HG03175 (cell line): Measurements from ENCODE around the gene CFD.
"Not testable (repeated sequence)": the region's sequence is repeated elsewhere in the genome, so short reads cannot be mapped to it uniquely, and the experiment has no call there.

Experiments used
- ATAC-seq: cut with Tn5 transposase; IDR thresholded peaks from one replicate; pipeline ENCODE4 v1.9.1; 2021; ENCODE audit warnings: mild to moderate bottlenecking, moderate library complexity; ENCODE audit not compliant: unreplicated experiment

CFD gene

DNA sequence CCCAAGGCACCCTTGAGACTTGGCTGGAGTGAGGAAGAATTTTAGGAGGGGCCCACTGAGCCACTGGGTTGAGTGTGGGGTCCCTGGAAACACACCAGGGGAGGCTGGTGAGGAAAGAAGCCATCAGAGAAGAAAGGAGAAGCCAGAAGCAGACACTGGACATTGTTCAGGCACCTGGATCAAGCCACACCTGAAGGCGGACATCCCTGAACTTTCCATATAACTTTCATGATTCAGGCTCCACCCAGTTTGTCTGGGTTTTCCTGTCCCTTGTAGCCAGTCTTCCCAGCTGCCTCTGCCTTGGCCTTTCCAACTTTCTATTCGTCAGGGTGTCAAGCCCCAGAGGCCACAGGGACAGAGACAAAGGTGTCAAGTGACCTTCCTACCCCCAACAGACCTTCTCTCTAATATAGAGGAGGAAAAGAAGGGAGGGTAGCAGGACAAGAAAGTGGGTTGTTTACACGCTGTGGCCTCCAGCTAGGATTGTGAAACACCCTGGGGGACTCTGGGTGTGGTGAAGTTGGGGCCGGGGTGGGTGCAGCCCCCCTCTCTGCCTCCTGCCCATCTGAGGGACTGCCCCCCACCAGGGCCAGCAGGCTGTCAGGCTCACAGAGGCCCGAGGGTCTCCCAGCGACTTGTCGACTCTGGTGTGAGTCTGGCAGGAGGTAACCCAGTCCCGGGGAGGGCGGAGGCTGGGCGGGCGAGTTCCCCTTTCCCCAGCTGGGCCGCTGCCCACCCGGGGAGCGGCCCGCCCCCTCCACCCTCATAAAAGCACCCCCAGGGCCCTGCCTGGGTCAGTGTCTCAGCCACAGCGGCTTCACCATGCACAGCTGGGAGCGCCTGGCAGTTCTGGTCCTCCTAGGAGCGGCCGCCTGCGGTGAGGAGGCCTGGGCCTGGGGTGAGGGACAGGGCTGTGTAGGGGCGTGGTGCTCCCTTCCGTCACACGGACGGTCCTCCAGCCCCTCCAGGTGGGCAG lies at the start of gene CFD:
TSS of gene CFD (plus strand) at position 797 of the 976 bp plus-strand sequence. CDS start at position 823, 26 bp downstream.
- ATAC-seq = no peak

DNA sequence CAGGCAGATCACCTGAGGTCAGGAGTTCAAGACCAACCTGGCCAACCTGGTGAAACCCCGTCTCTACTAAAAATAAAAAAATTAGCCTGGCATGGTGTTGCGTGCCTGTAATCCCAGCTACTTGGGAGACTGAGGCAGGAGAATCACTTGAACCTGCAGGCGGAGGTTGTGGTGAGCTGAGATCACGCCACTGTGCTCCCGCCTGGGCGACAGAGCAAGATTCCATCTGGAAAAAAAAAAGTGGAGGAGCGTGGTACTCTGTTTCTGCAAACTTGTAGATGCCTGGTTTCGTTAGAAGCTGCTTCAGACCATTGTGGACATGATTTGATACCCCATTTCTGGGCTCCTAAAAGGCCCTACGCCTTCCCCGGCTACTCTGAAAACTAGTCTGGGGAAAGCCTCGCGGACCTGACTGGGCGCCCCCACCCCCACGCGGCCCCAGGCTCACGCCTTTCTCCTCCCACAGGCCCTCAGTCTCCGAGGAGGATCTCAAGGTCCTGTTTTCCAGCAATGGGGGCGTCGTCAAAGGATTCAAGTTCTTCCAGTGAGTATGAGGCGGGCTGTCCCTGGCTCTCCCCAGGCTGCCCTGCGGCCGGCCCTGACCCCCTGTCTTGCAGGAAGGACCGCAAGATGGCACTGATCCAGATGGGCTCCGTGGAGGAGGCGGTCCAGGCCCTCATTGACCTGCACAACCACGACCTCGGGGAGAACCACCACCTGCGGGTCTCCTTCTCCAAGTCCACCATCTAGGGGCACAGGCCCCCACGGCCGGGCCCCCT lies 49.2 kb upstream of the CFD start:
- ATAC-seq = no peak

DNA sequence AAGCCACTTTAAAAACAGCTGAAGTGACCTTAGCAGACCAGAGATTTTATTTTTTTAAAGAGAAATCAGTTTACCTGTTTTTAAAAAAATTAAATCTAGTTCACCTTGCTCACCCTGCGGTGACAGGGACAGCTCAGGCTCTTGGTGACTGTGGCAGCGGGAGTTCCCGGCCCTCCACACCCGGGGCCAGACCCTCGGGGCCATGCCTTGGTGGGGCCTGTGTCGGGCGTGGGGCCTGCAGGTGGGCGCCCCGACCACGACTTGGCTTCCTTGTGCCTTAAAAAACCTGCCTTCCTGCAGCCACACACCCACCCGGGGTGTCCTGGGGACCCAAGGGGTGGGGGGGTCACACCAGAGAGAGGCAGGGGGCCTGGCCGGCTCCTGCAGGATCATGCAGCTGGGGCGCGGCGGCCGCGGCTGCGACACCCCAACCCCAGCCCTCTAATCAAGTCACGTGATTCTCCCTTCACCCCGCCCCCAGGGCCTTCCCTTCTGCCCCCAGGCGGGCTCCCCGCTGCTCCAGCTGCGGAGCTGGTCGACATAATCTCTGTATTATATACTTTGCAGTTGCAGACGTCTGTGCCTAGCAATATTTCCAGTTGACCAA lies 48.5 kb upstream of the CFD start:
- ATAC-seq = no peak

DNA sequence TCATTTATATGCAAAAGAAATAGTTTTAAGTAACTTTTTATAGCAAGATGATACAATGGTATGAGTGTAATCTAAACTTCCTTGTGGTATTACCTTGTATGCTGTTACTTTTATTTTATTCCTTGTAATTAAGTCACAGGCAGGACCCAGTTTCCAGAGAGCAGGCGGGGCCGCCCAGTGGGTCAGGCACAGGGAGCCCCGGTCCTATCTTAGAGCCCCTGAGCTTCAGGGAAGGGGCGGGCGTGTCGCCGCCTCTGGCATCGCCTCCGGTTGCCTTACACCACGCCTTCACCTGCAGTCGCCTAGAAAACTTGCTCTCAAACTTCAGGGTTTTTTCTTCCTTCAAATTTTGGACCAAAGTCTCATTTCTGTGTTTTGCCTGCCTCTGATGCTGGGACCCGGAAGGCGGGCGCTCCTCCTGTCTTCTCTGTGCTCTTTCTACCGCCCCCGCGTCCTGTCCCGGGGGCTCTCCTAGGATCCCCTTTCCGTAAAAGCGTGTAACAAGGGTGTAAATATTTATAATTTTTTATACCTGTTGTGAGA lies 47.9 kb upstream of the CFD start:
- ATAC-seq = no peak

DNA sequence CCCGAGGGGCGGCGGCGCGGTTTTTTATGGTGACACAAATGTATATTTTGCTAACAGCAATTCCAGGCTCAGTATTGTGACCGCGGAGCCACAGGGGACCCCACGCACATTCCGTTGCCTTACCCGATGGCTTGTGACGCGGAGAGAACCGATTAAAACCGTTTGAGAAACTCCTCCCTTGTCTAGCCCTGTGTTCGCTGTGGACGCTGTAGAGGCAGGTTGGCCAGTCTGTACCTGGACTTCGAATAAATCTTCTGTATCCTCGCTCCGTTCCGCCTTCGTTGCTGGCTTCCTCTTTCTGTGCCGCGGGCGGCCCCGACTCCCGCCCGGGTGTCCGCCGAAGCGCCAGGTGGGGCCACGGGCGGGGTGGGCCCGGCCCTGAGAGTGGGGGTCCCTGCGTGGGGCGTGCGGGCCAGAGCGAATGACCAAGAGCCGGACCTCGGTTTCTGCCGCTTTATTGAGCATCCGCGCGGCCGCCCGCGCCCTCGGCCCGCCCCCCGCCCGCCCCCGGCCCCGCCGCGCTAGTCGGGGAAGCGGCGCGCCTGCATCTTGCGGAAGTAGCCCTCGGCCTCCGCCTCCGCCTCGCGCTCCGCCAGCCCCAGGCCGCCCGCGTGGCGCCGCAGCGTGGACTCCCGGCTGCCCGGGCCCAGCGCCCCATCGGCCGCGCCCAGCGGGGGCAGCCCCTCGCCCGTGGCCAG lies 47.3 kb upstream of the CFD start:
- no peak for ATAC-seq

DNA sequence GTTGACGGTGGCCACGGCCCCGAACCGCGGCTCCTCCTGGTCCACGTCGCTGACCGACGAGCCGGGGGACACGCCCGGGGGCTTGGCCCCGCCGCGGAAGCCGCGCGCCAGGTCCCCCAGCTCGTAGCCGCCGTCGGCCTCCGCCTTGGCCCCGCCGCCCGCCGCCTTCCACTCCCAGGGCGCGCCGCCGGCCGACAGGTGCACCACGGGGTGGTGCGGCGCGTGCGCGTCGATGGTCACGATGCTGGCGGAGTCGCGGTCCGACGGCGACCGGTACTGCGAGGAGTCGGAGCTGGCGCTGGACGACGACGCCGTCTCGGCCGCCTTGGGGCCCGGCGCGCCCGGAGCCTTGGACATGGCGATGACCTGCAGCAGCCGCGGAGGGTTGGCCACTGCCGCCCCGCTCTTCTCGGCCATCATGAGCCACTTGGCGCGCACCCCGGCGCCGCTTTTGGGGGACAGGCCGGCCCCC lies 46.7 kb upstream of the CFD start:
- ATAC-seq = no peak

DNA sequence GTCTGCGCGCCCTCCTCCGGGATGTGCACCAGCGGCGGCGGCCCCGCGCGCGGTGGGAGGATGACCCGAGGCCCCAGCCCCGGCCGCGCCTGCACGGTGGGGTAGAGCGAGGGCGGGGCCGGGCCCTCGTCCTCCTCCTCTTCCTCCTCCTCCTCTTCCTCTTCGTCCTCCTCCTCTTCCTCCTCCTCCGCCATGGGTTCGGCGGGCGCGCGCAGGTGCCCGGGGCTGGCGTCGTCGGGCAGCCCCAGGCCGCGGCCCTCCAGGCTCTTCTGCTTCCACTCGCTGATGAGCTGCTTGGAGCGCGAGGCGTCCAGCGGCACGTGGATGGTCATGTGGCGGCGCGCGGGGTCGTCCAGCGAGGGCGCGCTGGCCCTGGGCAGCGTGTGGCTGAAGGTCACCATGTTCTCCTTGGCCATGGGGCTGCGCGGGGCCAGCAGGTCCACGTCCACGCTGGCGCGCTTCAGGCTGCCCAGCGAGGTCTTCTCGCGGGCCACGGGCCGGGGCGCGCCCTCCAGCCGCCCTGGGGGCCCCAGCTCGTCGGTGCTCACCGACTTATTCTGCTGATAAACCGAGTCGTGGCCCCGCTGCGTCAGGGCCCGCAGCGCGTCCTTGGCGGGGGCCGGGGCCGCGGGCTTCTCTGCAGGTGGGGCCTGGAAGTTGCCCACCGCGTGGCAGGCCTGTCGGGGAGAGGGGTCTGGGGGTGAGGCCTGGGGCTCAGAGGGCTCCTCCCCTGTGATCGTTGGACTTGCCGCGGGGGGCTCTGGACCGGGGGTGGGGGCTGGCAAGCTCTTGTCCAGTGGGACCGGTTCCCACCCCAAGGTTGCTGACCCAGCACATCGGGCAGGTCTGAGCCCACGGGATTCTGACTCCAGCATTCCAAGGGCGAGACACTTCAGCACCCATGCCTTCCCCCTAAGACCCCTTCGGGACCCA lies 46.0 kb upstream of the CFD start:
- no peak for ATAC-seq

DNA sequence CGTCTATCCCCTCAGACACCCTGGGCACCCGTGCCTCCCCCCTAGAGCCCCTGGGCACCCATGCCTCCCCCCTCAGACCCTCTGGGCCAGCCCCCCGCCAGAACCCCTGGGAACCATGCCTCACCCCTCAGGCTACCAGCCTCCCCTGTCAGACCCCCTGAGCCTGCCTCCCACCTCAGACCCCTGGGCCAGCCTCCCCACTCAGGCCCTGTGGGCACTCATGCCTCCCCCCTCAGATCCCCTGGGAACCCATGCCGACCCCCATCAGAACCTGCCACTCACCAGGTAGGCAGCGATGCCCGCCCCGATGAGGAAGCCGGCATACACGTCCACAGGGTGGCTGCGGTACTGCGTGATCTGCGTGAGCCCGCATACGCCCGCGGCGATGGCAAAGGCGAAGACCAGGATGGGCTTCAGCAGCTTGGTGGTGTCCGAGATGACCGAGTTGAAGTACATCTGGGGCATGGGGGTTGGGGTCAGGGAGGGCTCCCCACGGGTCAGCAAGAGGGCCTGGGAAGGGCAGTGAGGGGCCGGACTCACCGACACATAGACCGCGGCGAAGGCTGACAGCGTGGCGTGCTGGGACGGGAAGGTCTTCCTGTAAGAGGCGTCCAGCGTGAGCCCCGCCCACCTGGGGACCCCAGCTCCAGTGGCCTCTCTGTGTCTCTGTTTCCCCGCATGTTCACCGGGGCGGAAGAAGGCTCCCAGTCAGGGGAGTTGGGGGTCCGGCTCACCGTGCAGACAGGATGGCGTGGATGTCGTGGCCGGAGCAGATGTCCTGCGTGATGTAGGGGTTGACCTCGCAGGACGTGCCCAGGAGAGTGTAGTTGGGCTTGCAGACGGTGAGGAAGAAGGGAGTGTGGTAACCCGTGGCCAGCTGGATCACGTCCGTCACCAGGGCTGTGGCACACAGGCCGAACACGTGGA lies 45.0 kb upstream of the CFD start:
- no peak for ATAC-seq

DNA sequence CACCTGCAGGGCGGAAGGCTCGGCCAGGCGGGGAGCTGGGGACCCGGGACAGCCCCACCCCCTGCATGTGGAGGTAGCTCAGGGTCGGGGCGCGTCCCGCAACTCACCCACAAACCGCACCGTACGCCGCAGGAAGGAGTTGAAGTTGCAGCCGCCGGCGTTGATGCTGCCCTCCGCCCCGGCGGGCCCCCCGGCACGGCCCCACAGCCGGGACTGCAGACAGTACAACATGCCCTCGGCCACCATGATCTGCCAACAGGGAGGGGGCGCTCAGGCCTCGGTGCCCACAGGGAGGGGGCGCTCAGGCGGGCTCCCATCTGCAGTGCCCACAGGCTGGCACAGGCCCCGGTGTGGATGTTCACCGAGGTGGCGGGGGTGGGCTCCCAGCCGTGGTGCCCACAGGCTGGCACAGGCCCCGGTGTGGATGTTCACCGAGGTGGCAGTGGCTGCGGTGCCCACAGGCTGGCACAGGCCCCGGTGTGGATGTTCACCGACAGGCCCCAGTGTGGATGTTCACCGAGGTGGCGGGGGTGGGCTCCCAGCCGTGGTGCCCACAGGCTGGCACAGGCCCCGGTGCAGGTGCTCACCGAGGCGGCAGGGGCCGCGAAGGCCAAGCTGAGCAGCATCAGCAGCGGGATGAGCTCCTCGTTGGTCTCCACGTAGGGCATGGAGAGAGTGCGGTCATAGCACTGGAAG lies 44.2 kb upstream of the CFD start:
- no peak for ATAC-seq

DNA sequence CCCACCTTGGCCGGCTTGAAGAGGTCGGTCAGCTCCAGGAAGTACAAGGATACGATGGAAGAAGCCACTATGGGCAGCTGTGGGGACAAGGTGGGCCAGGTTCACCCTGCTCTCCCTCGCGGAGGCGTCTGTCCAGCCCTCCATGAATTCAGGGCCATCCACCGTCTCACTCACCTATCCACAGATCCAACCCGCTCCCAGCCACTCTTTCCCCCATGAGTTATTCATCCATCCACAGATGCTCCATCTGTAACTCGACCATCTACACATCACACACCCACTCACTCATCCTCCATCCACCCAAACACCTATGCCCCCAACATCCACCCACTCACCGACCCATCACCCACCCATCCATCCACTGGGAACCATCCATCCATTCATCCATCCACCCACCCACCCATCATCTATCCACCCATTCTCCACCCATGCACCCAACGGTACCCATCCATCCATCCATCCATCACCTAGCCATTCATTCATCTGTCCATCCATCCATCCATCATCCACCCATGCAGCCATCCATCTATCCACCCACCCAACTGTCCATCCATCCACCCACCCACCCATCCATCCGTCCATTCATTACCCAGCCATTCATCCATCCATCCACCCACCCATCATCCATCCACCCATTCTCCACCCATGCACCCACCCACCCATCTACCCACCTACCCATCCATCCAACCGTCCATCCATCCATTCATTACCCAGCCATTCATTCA lies 43.5 kb upstream of the CFD start:
- ATAC-seq = no peak

DNA sequence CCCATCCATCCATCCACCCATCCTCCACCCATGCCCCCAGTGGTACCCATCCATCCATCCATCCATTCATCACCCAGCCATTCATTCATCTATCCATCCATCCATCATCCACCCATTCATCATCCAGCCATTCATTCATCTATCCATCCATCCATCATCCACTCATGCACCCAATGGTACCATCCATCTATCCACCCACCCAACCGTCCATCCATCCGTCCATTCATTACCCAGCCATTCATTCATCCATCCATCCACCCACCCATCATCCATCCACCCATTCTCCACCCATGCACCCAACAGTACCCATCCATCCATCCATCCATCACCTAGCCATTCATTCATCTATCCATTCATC lies 43.0 kb upstream of the CFD start:
- no peak for ATAC-seq

DNA sequence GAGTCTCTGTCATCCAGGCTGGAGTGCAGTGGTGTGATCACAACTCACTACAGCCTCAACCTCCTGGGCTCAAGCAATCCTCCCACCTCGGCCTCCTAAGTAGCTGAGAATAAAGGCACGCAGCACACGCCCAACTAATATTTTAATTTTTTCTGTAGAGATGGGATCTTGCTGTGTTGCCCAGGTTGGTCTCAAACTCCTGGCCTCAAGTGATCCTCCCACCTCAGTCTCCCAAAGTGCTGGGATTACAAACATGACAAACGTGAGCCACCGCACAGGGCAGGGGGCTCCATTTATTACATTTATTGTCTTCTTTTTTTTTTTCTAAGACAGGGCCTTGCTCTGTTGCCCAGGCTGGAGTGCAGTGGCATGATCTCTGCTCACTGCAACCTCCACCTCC lies 39.3 kb upstream of the CFD start:
- not testable (repeated sequence) for ATAC-seq

DNA sequence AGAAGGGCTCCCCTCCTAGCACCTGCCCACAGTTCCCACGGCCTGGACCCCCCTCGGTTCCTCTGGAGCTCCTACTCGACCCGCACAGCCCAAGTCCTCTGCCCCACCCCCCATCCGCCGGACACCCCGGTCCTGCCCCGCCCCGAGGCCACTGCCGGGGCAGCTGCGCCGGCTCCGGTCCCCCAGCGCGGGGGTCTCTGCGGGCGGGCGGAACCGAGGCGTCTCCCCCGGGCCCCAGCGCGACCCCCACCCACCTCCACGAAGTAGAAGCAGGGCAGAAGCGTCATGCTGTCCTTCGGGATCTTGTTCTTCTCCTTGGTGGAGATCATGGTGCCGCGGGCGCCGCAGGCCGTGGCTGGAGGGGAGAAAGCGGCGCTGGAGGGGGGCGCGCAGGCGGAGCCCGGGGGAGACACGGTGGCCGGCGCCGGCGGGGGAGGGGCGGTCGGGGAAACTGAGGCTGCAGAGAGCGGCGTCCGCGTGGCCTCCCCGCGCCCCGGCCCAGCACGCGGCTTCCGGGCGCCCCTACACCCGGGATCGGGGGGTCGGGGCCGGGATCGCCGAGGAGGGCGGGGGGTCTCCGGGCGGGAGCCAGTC lies 38.1 kb upstream of the CFD start:
- ATAC-seq = no peak

DNA sequence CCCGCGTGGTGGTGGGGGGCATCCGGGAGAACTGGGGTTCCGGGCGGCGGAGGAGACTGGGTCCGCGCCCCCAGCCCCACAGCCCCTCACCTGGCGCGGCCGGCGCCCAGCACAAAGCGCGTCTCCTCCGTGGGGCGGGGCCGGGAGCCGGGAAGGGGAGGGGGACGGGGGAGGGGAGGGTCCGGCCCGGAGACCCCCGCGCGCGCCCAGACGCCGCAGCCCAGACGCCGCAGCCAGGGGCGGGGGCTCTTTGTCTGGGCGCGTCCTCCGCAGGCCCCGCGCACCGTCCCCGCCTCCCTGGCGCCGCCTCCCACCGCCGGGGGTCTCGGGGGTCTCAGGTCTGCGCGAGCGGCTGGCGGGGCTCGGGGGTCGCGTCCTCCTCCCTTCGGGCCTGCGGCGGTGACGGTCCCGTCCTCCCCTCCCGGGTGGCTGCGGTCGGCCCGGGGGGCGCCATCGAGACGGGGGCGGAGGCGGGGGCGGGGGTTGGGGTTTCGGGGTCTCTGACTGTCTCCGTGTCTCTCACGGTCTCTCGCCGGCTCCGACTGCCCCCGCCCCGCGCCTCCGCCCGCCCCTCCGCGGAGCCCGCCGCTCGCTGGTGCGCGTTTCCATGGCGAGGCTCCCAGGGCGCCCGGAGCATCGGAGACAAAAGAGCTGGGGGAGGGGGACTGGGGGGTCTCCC lies 37.5 kb upstream of the CFD start, which contains the start of gene PLPPR3:
TSS of gene PLPPR3 (minus strand) at position 131 of the 679 bp plus-strand sequence. CDS start 396 bp downstream, outside the sequence.
- ATAC-seq = no peak

DNA sequence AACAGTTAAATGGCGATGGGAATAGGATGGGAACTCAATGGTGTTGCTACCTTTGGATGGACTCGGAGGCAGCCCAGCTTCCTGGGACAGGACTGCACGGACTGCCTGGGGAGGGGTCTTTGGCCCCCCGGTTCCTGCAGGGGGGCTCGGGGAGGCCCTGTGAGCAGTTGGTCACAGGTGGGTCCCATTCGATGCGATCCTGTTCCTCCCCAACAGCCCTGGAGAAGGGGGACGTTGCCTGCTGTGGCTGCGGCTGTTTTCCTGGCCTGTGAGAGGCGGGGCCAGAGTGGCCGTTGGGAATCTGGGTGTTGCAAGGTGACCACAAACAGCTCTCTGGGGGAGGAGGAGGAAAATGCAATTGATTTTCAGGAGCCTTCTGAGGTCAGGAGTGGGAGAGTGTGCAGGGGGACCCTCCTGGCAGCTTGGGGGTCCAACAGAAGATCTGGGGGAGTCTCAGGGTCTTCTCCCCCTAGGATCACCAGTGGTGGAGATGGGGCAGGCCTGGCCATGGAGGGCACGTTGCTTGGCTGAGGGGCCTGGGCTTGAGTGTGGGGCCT lies 35.8 kb upstream of the CFD start:
- no peak for ATAC-seq

DNA sequence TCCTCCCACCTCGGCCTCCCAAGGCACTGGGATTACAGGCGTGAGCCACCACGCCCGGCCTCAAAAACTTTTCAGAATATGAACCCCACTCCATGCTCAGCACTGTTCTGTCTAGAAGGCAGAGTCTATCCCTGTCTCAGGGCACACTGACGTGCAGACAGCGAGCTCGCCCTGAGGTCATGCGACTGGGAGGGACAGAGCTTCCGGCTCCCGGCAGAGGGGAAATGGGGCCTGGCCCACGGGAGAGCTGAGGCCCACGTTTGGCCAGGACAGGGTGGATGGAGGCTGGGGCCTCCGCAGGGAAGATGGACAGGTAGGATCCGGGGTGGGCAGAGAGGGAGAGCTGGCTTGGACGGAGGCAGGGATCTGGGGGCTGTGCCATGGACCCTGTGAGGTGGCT lies 34.6 kb upstream of the CFD start:
- ATAC-seq = no peak
